ENCODE measurements around the gene HS6ST3. TPM values are rescaled to one million over a fixed set of nuclear protein-coding genes. Genes with fewer than 3 reads are reported as not detected.

HS6ST3 gene
- total and polyA plus RNA-seq, 5 donors from 2014 or later, result not detected

GRCh38 chr13:96533408-96533807 is 443.5 kb downstream of the HS6ST3 start:
- no peaks in the 10 kb centered on the region for H3K27me3 Mint-ChIP-seq
- no peak overlapping the region for H3K27ac ChIP-seq (ENCODE audit: insufficient read depth, low read length, poor library complexity, severe bottlenecking)
- H3K4me1 Mint-ChIP-seq, result no peaks in the 10 kb centered on the region

GRCh38 chr13:96539791-96540190 is 449.9 kb downstream of the HS6ST3 start:
- Histone ChIP-seq H3K9me3 (ENCODE audit: control insufficient read depth in 2 of 2, low read length in 2 of 2) (no peaks in the 10 kb centered on the region), H3K4me3 (ENCODE audit: low read depth, low read length) (no peak overlapping the region), H3K27ac (ENCODE audit: insufficient read depth, low read length, poor library complexity, severe bottlenecking) (no peak overlapping the region), H3K4me1 (ENCODE audit: control insufficient read depth, insufficient read depth, low read length, poor library complexity, severe bottlenecking) (no peaks in the 10 kb centered on the region), H3K36me3 (ENCODE audit: control insufficient read depth, insufficient read depth, low read length) (no peaks in the 10 kb centered on the region), H3K27me3 (ENCODE audit: control insufficient read depth, insufficient read depth, low read length) (no peaks in the 10 kb centered on the region)
- Mint-ChIP-seq H3K27ac (no peak overlapping the region), H3K4me3 (no peak overlapping the region), H3K4me1 (no peaks in the 10 kb centered on the region), H3K36me3 (no peaks in the 10 kb centered on the region), H3K27me3 (no peaks in the 10 kb centered on the region), H3K9me3 (peaks cover 0 to 13% (median 1%) of the 10 kb centered on the region in 7 donors)
- DNase-seq (no peak), ATAC-seq (ENCODE audit: low read depth in 2 of 2) (no peak)

More at GRCh38 chr13:96533408-96533807, 443.5 kb downstream of the HS6ST3 start:
- no peak overlapping the region for H3K4me3 ChIP-seq (ENCODE audit: low read depth, low read length)
- H3K4me1 ChIP-seq (ENCODE audit: control insufficient read depth, insufficient read depth, low read length, poor library complexity, severe bottlenecking), result no peaks in the 10 kb centered on the region
- H3K36me3 ChIP-seq (ENCODE audit: control insufficient read depth, insufficient read depth, low read length), result no peaks in the 10 kb centered on the region
- H3K27ac Mint-ChIP-seq, result no peak overlapping the region
- DNase-seq, result no peak
- no peaks in the 10 kb centered on the region for H3K27me3 ChIP-seq (ENCODE audit: control insufficient read depth, insufficient read depth, low read length)
- no peaks in the 10 kb centered on the region for H3K9me3 ChIP-seq (ENCODE audit: control insufficient read depth in 2 of 2, low read length in 2 of 2)
- H3K9me3 Mint-ChIP-seq, result peaks cover 0 to 17% (median 5%) of the 10 kb centered on the region in 7 donors
- no peak for ATAC-seq (ENCODE audit: low read depth in 2 of 2)
- H3K4me3 Mint-ChIP-seq, result no peak overlapping the region
- no peaks in the 10 kb centered on the region for H3K36me3 Mint-ChIP-seq

DNA sequence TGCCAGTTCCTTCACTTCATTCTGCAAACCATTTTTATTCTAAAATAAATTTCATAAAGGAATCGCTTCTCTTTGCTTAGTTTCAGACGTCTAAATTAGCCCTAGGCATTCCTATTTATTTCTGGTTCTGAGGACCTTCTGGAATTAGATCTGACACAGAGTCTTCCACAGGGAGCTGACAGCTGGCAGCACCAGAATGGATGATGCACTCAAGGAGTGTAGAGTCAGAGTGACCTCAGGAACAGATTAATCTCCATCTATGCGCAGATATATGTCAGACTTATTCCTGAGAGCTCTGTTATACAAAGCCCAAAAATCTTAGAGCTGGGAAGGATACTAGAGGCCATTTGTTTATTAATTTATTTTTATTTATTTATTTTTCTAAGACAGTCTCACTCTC is 450.8 kb downstream of the HS6ST3 start:
- H3K27me3 ChIP-seq (ENCODE audit: control insufficient read depth, insufficient read depth, low read length), result no peaks in the 10 kb centered on the region
- DNase-seq (no peak), ATAC-seq (ENCODE audit: low read depth in 2 of 2) (no peak)
- H3K9me3 Mint-ChIP-seq, result peaks cover 0 to 10% (median 1%) of the 10 kb centered on the region in 7 donors
- no peaks in the 10 kb centered on the region for H3K36me3 ChIP-seq (ENCODE audit: control insufficient read depth, insufficient read depth, low read length)
- no peak overlapping the region for H3K27ac Mint-ChIP-seq
- H3K27ac ChIP-seq (ENCODE audit: insufficient read depth, low read length, poor library complexity, severe bottlenecking), result no peak overlapping the region
- H3K27me3 Mint-ChIP-seq, result no peaks in the 10 kb centered on the region
- H3K4me3 ChIP-seq (ENCODE audit: low read depth, low read length), result no peak overlapping the region
- H3K4me1 ChIP-seq (ENCODE audit: control insufficient read depth, insufficient read depth, low read length, poor library complexity, severe bottlenecking), result no peaks in the 10 kb centered on the region
- H3K4me1 Mint-ChIP-seq, result no peaks in the 10 kb centered on the region
- no peak overlapping the region for H3K4me3 Mint-ChIP-seq
- no peaks in the 10 kb centered on the region for H3K36me3 Mint-ChIP-seq
- H3K9me3 ChIP-seq (ENCODE audit: control insufficient read depth in 2 of 2, low read length in 2 of 2), result no peaks in the 10 kb centered on the region

GRCh38 chr13:96542986-96543385 is 453.1 kb downstream of the HS6ST3 start:
- Histone ChIP-seq H3K27ac (ENCODE audit: insufficient read depth, low read length, poor library complexity, severe bottlenecking) (no peak overlapping the region), H3K4me1 (ENCODE audit: control insufficient read depth, insufficient read depth, low read length, poor library complexity, severe bottlenecking) (no peaks in the 10 kb centered on the region), H3K4me3 (ENCODE audit: low read depth, low read length) (no peak overlapping the region), H3K9me3 (ENCODE audit: control insufficient read depth in 2 of 2, low read length in 2 of 2) (no peaks in the 10 kb centered on the region), H3K36me3 (ENCODE audit: control insufficient read depth, insufficient read depth, low read length) (no peaks in the 10 kb centered on the region), H3K27me3 (ENCODE audit: control insufficient read depth, insufficient read depth, low read length) (no peaks in the 10 kb centered on the region)
- Mint-ChIP-seq H3K27me3 (no peaks in the 10 kb centered on the region), H3K9me3 (peaks cover 0 to 10% (median 2%) of the 10 kb centered on the region in 7 donors), H3K4me1 (no peaks in the 10 kb centered on the region), H3K4me3 (no peak overlapping the region), H3K27ac (no peak overlapping the region), H3K36me3 (no peaks in the 10 kb centered on the region)
- ATAC-seq (ENCODE audit: low read depth in 2 of 2) (no peak), DNase-seq (no peak)

DNA sequence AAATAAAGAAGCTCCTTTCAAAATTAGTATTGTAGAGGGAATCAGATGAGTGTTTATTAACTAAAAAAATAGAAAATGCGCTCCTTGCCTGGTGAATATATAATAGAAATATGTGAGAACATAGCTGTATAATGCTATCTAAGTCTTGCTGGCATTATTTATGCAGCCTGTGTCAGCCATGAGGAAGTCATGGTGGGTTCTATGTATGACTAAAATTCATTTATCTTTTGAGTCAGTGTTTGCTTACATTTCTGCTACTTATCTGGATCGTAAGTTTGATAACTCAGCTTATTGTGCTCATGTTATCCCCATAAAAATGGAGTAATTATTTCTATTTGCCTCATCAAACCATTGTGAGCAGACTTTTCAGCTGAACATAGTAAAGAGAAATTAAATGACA is 455.1 kb downstream of the HS6ST3 start:
- Histone ChIP-seq H3K4me1 (ENCODE audit: control insufficient read depth, insufficient read depth, low read length, poor library complexity, severe bottlenecking) (no peaks in the 10 kb centered on the region), H3K27ac (ENCODE audit: insufficient read depth, low read length, poor library complexity, severe bottlenecking) (no peak overlapping the region), H3K4me3 (ENCODE audit: low read depth, low read length) (no peak overlapping the region), H3K36me3 (ENCODE audit: control insufficient read depth, insufficient read depth, low read length) (no peaks in the 10 kb centered on the region), H3K9me3 (ENCODE audit: control insufficient read depth in 2 of 2, low read length in 2 of 2) (no peaks in the 10 kb centered on the region), H3K27me3 (ENCODE audit: control insufficient read depth, insufficient read depth, low read length) (no peaks in the 10 kb centered on the region)
- no peaks in the 10 kb centered on the region for H3K27me3 Mint-ChIP-seq
- ATAC-seq (ENCODE audit: low read depth in 2 of 2), result no peak
- H3K4me1 Mint-ChIP-seq, result no peaks in the 10 kb centered on the region
- no peaks in the 10 kb centered on the region for H3K36me3 Mint-ChIP-seq
- no peak overlapping the region for H3K27ac Mint-ChIP-seq
- DNase-seq, result no peak
- H3K9me3 Mint-ChIP-seq, result peaks cover 0 to 7% (median 4%) of the 10 kb centered on the region in 7 donors
- H3K4me3 Mint-ChIP-seq, result no peak overlapping the region

- Mint-ChIP-seq H3K36me3 (no peaks in the 10 kb centered on the region), H3K27ac (no peak overlapping the region), H3K27me3 (no peaks in the 10 kb centered on the region), H3K9me3 (peaks cover 0 to 7% (median 4%) of the 10 kb centered on the region in 7 donors), H3K4me3 (no peak overlapping the region), H3K4me1 (no peaks in the 10 kb centered on the region)
- ATAC-seq (ENCODE audit: low read depth in 2 of 2) (no peak), DNase-seq (no peak)
- no peaks in the 10 kb centered on the region for H3K9me3 ChIP-seq (ENCODE audit: control insufficient read depth in 2 of 2, low read length in 2 of 2)
- H3K27me3 ChIP-seq (ENCODE audit: control insufficient read depth, insufficient read depth, low read length), result no peaks in the 10 kb centered on the region
- H3K36me3 ChIP-seq (ENCODE audit: control insufficient read depth, insufficient read depth, low read length), result no peaks in the 10 kb centered on the region
- no peaks in the 10 kb centered on the region for H3K4me1 ChIP-seq (ENCODE audit: control insufficient read depth, insufficient read depth, low read length, poor library complexity, severe bottlenecking)
- no peak overlapping the region for H3K27ac ChIP-seq (ENCODE audit: insufficient read depth, low read length, poor library complexity, severe bottlenecking)
- no peak overlapping the region for H3K4me3 ChIP-seq (ENCODE audit: low read depth, low read length)
Observed at GRCh38 chr13:96546463-96546862, 456.6 kb downstream of the HS6ST3 start.

GRCh38 chr13:96551546-96551945 is 461.6 kb downstream of the HS6ST3 start:
- Histone ChIP-seq H3K9me3 (ENCODE audit: control insufficient read depth in 2 of 2, low read length in 2 of 2) (no peaks in the 10 kb centered on the region), H3K4me3 (ENCODE audit: low read depth, low read length) (no peak overlapping the region), H3K4me1 (ENCODE audit: control insufficient read depth, insufficient read depth, low read length, poor library complexity, severe bottlenecking) (no peaks in the 10 kb centered on the region), H3K36me3 (ENCODE audit: control insufficient read depth, insufficient read depth, low read length) (no peaks in the 10 kb centered on the region), H3K27me3 (ENCODE audit: control insufficient read depth, insufficient read depth, low read length) (no peaks in the 10 kb centered on the region), H3K27ac (ENCODE audit: insufficient read depth, low read length, poor library complexity, severe bottlenecking) (no peak overlapping the region)
- Mint-ChIP-seq H3K4me1 (no peaks in the 10 kb centered on the region), H3K27me3 (no peaks in the 10 kb centered on the region), H3K27ac (no peak overlapping the region), H3K36me3 (no peaks in the 10 kb centered on the region), H3K9me3 (peaks cover 0 to 5% (median 4%) of the 10 kb centered on the region in 7 donors), H3K4me3 (no peak overlapping the region)
- DNase-seq (no peak), ATAC-seq (ENCODE audit: low read depth in 2 of 2) (no peak)

- Histone ChIP-seq H3K27ac (ENCODE audit: insufficient read depth, low read length, poor library complexity, severe bottlenecking) (no peak overlapping the region), H3K4me3 (ENCODE audit: low read depth, low read length) (no peak overlapping the region), H3K36me3 (ENCODE audit: control insufficient read depth, insufficient read depth, low read length) (no peaks in the 10 kb centered on the region), H3K27me3 (ENCODE audit: control insufficient read depth, insufficient read depth, low read length) (no peaks in the 10 kb centered on the region), H3K9me3 (ENCODE audit: control insufficient read depth in 2 of 2, low read length in 2 of 2) (no peaks in the 10 kb centered on the region), H3K4me1 (ENCODE audit: control insufficient read depth, insufficient read depth, low read length, poor library complexity, severe bottlenecking) (no peaks in the 10 kb centered on the region)
- H3K9me3 Mint-ChIP-seq, result peaks cover 0 to 5% (median 3%) of the 10 kb centered on the region in 7 donors
- no peak overlapping the region for H3K4me3 Mint-ChIP-seq
- no peak for DNase-seq
- no peaks in the 10 kb centered on the region for H3K27me3 Mint-ChIP-seq
- H3K4me1 Mint-ChIP-seq, result no peaks in the 10 kb centered on the region
- no peaks in the 10 kb centered on the region for H3K36me3 Mint-ChIP-seq
- ATAC-seq (ENCODE audit: low read depth in 2 of 2), result no peak
- no peak overlapping the region for H3K27ac Mint-ChIP-seq
Observed at GRCh38 chr13:96552559-96552958, 462.7 kb downstream of the HS6ST3 start.
